DND-41 (cell line): ENCODE data around the gene HSPG2.

Experiments used
- EZH2 ChIP-seq: IDR thresholded peaks from 3 replicates; pipeline ENCODE4 v1.6.1; 2012; ENCODE audit warnings: borderline replicate concordance, low read depth, mild to moderate bottlenecking, moderate library complexity, low read length, inconsistent platforms; ENCODE audit not compliant: severe bottlenecking
- TF ChIP-seq, protein P1 (sequence below): IDR thresholded peaks from 2 replicates; pipeline ENCODE4 v1.5.1; 2012; ENCODE audit warnings: borderline replicate concordance, low read length, moderate library complexity, mild to moderate bottlenecking; ENCODE audit not compliant: poor library complexity, severe bottlenecking; ENCODE audit errors: extremely low read depth

- TF ChIP-seq, protein P1, sequence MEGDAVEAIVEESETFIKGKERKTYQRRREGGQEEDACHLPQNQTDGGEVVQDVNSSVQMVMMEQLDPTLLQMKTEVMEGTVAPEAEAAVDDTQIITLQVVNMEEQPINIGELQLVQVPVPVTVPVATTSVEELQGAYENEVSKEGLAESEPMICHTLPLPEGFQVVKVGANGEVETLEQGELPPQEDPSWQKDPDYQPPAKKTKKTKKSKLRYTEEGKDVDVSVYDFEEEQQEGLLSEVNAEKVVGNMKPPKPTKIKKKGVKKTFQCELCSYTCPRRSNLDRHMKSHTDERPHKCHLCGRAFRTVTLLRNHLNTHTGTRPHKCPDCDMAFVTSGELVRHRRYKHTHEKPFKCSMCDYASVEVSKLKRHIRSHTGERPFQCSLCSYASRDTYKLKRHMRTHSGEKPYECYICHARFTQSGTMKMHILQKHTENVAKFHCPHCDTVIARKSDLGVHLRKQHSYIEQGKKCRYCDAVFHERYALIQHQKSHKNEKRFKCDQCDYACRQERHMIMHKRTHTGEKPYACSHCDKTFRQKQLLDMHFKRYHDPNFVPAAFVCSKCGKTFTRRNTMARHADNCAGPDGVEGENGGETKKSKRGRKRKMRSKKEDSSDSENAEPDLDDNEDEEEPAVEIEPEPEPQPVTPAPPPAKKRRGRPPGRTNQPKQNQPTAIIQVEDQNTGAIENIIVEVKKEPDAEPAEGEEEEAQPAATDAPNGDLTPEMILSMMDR, result peak; percentile 52
- no peak for TF ChIP-seq EZH2
Observed at GRCh38 chr1:21782349-21782867, 154.7 kb downstream of the HSPG2 start.
